Esophagus mucosa (tissue), 1 donor: ENCODE measurements around the gene RPL7L1. TPM values are rescaled to one million over a fixed set of nuclear protein-coding genes. Genes with fewer than 3 reads are reported as not detected.
A peak's percentile ranks its signal among the peaks of the same experiment; 100 is the strongest.
"Not testable (repeated sequence)": the region's sequence is repeated elsewhere in the genome, so short reads cannot be mapped to it uniquely, and the experiment has no call there.

Source experiments
- ATAC-seq: fragments of 200-7000 bp; cut with Tn5 transposase; one replicate; pipeline ENCODE4 v1.9.1; 2020
- total RNA-seq: library from RNA; stranded (reverse); gene quantifications from one replicate; pipeline ENCODE4 v1.2.4, GENCODE V29; 2023
- donor health status: DM: yes; HTN: yes; CAD: no.

RPL7L1 gene
- 62.7 TPM for total RNA-seq

- peak; percentile 95 for ATAC-seq
Observed at GRCh38 chr6:42879372-42880239, at the start of gene RPL7L1. RPL7L1 (plus strand) TSS chr6:42879616; CDS start chr6:42879911, 295 bp downstream.

GRCh38 chr6:42831237-42831636 lies 48.2 kb upstream of the RPL7L1 start:
- no peak for ATAC-seq

- ATAC-seq = no peak
Observed at GRCh38 chr6:42834056-42834455, 45.4 kb upstream of the RPL7L1 start.

GRCh38 chr6:42841844-42842584 lies 37.4 kb upstream of the RPL7L1 start:
- ATAC-seq = no peak

DNA sequence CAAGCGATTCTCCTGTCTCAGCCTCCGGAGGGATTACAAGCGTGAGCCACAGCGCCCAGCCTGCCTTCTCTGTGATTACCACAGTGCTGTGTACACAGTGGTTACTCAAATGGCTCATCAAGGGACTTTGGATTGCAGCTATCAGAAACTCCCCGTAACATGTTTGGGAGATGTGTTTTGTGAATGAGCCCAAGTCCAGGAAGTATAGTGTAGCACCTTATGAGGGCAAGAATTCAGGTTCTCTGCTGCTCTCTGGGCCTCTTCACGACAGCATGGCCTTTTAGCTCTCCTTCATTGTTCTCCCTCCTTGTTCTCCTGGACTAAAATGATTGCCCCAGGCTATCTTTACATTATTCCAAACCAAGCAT lies 34.1 kb upstream of the RPL7L1 start:
- ATAC-seq = no peak

GRCh38 chr6:42846505-42846904 lies 32.9 kb upstream of the RPL7L1 start:
- no peak for ATAC-seq

- ATAC-seq = no peak
Observed at GRCh38 chr6:42848700-42849099, 30.7 kb upstream of the RPL7L1 start.

- ATAC-seq = no peak
Observed at GRCh38 chr6:42851599-42851998, 27.8 kb upstream of the RPL7L1 start.

DNA sequence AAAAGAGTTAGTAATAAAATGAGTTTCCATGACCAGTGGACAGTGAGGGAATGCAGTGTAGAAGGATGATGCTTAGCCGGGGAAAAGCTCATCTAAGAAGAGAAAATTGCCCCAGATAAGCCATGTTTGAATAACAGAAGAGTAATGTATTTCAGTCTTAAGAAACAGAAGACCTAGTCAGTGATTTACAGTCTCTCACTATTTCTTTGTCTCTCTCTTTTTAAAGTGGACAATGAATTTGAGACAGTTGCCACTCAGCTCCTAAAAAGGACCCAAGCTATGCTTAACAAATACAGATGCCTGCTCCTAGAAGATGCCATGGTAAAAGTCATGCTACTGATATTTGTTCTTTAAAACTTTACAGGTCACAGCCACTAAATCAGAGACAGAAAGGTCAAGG lies 19.4 kb upstream of the RPL7L1 start:
- no peak for ATAC-seq

GRCh38 chr6:42860481-42860880 lies 18.9 kb upstream of the RPL7L1 start:
- no peak for ATAC-seq

DNA sequence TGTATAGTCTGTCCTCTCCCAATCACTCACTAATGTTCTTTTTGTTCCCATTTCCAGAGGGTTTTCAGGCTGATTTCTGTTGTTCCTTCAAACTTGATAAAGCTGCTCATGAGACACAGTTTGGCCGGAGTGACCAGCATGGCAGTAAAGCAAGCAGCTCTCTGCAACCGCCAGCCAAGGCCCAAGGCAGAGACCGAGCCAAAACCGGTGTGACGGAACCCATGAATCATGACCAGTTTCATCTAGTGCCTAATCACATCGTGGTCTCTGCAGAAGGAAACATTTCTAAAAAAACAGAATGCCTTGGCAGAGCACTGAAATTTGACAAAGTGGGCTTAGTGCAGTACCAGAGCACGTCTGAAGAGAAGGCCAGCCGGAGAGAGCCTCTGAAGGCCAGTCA lies 14.8 kb upstream of the RPL7L1 start:
- ATAC-seq = no peak

DNA sequence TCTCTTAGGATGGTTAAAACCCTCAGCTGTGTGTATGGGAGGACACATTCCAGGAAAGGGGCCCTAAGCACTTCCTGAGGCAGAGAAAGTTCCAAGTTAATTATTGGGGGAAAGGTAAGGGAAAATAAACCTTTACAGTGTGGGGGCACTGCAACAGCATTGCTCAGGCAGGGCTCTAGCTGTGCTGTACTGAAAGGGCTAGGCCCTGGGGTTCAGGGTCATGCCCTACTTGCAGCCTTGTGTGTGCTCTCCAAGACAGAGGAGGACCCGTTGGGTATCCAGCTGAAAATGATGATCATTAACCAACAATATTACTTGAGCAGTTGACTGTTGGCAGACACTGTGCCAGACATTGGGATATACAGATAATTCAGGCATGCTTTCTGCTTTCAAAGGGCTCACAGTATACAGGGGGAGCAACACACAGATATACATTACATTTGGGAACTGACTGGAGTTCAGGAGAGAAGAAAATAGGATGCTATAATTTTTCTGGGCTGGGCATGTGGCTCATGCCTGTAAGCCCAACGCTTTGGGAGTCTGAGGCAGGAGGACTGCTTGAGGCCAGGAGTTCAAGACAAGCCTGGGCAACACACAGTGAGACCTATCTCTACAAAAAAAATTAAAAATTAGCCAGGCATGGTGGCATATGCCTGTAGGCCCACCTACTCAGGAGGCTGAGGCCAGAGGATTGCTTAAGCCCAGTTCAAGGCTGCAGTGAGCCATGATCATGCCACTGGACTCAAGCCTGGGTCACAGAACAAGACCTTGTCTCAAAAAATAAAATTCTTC lies 9.1 kb upstream of the RPL7L1 start:
- no peak for ATAC-seq

DNA sequence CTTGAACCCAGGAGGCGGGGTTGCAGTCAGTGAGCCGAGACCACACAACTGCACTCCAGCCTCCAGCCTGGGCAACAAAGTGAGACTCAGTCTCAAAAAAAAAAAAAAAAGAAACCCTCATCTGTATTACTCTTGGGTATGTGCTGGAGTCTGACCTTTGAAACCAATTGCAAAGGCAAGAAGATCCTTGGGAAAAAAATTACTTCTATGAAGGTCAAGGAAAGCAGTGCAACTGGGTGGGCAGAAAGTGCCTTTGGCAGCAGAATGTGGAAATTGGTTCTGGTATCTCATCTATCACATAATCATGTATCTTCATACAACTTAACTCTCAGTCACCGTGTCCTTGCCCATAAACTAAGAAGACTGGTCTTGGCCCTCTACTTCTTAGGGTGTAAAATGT lies 7.7 kb upstream of the RPL7L1 start:
- ATAC-seq = no peak

DNA sequence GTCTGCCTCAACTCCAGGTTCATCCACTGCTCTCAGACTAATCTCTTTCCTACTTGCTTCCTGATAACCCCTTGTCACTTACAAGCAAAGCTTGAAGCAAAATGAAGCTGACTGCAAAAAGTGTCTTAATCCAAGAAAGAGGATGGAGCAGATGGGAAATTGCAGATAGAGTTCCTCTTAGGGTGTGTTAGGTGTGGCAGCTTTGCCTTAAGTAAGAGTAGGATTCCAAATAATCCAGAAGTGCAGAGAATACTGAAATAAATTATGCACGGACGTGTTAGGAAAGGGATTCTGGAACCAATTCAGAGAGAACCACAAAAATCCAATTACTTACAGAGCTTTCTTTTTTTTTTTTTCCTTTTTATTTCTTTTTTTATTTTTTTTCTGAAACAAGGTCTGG lies 6.1 kb upstream of the RPL7L1 start:
- ATAC-seq = no peak

GRCh38 chr6:42877695-42878094 lies 1.7 kb upstream of the RPL7L1 start:
- peak; percentile 7 for ATAC-seq

- not testable (repeated sequence) for ATAC-seq
Observed at GRCh38 chr6:42880240-42880817, 913 bp downstream of the RPL7L1 start.

DNA sequence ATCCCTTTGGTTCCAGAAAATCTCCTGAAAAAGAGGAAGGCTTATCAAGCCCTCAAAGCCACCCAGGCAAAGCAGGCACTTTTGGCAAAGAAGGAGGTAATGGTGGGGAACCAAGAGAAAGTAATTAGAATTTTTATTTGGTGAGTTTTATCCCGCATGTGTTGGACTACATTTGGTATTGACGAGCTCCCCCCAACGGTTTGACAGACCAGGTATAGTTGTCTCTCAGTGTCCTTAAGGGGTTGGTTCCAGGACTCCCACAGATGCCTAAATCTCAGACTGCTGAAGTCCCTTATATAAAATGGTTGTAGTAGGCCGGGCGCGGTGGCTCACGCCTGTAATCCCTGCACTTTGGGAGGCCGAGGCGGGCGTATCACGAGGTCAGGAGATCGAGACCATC lies 1.5 kb downstream of the RPL7L1 start:
- ATAC-seq = not testable (repeated sequence)

DNA sequence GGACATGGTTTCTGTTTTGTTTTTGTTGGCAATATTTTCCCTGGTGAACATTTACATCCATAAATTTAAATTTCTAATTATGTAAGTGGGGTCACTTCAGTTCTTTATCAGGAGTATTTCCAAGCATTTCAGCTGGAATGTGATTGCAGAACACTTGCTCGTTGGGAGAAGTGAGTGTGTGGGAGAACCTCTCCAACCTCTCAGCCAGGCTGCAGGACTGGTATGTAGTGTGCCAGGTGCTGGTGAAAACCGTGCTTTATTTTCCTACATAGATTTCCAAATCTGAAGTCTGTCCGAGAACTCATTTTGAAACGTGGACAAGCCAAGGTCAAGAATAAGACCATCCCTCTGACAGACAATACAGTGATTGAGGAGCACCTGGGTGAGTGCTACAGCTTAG lies 6.3 kb downstream of the RPL7L1 start:
- no peak for ATAC-seq

- not testable (repeated sequence) for ATAC-seq
Observed at GRCh38 chr6:42888201-42888600, 8.8 kb downstream of the RPL7L1 start.

DNA sequence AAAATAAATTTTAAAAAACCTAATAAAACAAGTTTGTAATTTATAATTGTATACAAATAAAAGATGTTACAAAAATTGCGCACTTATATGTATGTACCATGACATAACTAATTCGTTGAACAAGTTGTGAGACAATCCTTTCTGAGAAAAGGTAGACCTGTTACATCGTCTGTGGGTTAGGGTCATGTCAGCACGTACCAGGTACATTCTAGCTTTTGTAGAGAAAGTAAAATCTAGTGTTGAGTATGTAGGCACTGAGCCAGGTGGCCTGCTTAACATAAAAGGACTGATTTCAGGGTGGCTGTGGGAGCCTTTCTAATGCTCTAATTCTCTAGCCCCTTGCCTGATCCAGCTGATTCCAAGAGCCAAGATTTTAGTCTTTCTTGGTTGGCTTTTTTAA lies 10.4 kb downstream of the RPL7L1 start:
- ATAC-seq = no peak

DNA sequence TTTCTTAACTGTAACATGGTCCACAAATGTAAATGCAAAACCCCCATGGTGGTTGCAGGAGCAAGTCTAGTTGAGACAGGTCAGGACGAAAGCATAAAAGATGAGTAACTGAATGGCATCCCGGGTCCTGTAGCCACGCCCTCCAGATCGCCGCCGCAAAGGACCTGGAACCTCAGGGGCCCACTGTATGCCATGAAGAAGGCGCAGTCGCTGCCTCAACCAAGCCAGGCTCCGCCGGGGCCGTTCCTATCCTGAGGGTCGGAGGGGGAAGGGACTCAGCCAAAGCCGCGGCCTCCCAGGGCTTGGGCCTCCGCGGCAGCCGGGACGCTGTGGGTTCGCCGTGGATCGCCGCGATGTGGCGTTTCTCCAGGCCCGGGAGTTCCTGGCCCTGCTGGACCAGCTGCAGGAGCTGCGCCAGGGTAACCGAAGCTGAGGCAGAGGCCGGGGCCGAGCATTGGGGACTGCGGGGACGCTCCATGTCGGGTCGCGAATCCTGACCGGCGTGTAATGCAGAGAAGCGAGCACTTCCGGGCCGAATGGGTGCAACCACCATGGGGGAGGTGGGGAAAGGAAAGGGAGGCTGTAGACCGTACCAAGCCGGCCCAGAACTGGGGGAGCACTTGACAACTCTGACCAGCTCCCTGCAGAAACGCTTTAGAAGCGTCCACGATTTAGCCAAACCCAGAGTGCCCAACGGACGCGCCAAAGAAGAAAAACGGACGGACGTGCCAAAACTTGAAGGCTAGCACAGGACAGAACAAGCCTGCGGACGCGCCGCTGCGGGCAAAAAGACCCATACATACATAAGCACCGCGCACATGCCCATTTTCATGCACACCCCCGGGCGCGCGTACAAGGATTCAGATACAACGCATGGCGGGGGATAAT lies 11.1 kb downstream of the RPL7L1 start:
- peak; percentile 98 for ATAC-seq
